Gastroesophageal sphincter (tissue), 4 donors: ENCODE measurements around the gene PCNX3. TPM values are rescaled to one million over a fixed set of nuclear protein-coding genes. Genes with fewer than 3 reads are reported as not detected.

Experiments
- ATAC-seq: fragments of 150-250 bp; one replicate; pipeline ENCODE4 v1.9.1; 2016; ENCODE audit warnings: mild to moderate bottlenecking, moderate library complexity
- H3K27ac ChIP-seq, 4 donors: fragments of 200-600 bp; sonication (generic) in 3 of 4; 1 replicate in 3 of 4; 2 replicates in 1 of 4; pipeline ENCODE4 v1.5.1; 2016 to 2019
- H3K27me3 ChIP-seq: fragments of 200-600 bp; sonication (generic); one replicate; pipeline ENCODE4 v1.5.1; 2019
- H3K36me3 ChIP-seq, 2 donors: fragments of 200-600 bp; sonication (generic); one replicate each; pipeline ENCODE4 v1.5.1; 2019; ENCODE audit warnings: control low read depth in 1 of 2
- H3K4me1 ChIP-seq, 3 donors: fragments of 200-600 bp; sonication (generic); 1 replicate in 2 of 3; 2 replicates in 1 of 3; pipeline ENCODE4 v1.5.1; 2016 to 2019; ENCODE audit warnings: control low read depth in 2 of 3
- H3K4me3 ChIP-seq, 2 donors: fragments of 200-600 bp; sonication (generic); one replicate each; pipeline ENCODE4 v1.5.1; 2019; ENCODE audit warnings: mild to moderate bottlenecking in 1 of 2, moderate library complexity in 1 of 2
- H3K9me3 ChIP-seq, 3 donors: fragments of 200-600 bp; sonication (generic); one replicate each; pipeline ENCODE4 v1.5.1; 2017 to 2019; ENCODE audit warnings: control low read depth in 2 of 3
- CTCF ChIP-seq, 4 experiments: fragments of 200-600 bp in 2 of 4; fragments of 450-650 bp in 2 of 4; sonication (generic) in 1 of 4; IDR thresholded peaks; one replicate each; pipeline ENCODE4 v1.5.1; 2017 to 2019; ENCODE audit warnings: antibody characterized with exemption in 4 of 4, mild to moderate bottlenecking in 2 of 4, moderate library complexity in 2 of 4
- EP300 ChIP-seq: sonication (generic); formaldehyde crosslinking; IDR thresholded peaks from one replicate; pipeline ENCODE4 v1.6.1; 2017; ENCODE audit warnings: antibody characterized with exemption, mild to moderate bottlenecking
- POLR2A ChIP-seq, 2 donors: fragments of 450-650 bp; IDR thresholded peaks; one replicate each; pipeline ENCODE4 v1.6.1; 2017; ENCODE audit warnings: antibody characterized with exemption in 2 of 2, mild to moderate bottlenecking in 2 of 2, moderate library complexity in 1 of 2
- POLR2AphosphoS5 ChIP-seq: sonication (generic); formaldehyde crosslinking; IDR thresholded peaks from one replicate; pipeline ENCODE4 v1.6.1; 2017; ENCODE audit warnings: antibody characterized with exemption
- whole genome bisulfite sequencing, 2 donors: methylation state at CpG; one replicate each; pipeline ENCODE4 v1.1.5; 2018; ENCODE audit warnings: low coverage in 1 of 2; 5-methylcytosine and 5-hydroxymethylcytosine counted together
- total RNA-seq, 4 donors: library from RNA; depleted of rRNA; stranded (reverse); fragments of >200 nt; gene quantifications; one replicate each; pipeline ENCODE4 v1.1.0, GENCODE V29; 2016

Gene PCNX3
- total RNA-seq, 4 donors from 2014 or later: 15.9 to 40.1 (median 19.3) TPM

- ATAC-seq: peak; percentile 23
- TF ChIP-seq EP300 (no peak), POLR2AphosphoS5 (no peak), CTCF (IDR thresholded peaks at IDR 0.05) (no peak), POLR2A (IDR thresholded peaks at IDR 0.05) (no peak)
These were observed 31.6 kb downstream of the PCNX3 start for GRCh38 chr11:65646958-65647701.

GRCh38 chr11:65648997-65649493, 33.5 kb downstream of the PCNX3 start:
- Histone ChIP-seq H3K9me3 (no peaks in the 10 kb centered on the region), H3K4me3 (no peak overlapping the region), H3K36me3 (peaks cover 0 to 72% of the 10 kb centered on the region in 2 donors), H3K27ac (peak overlapping the region in 3 of 4 donors; percentile 45 to 98 (median 93)), H3K4me1 (peaks cover 0 to 71% (median 25%) of the 10 kb centered on the region in 3 donors), H3K27me3 (no peaks in the 10 kb centered on the region)
- no peak for ATAC-seq
- TF ChIP-seq POLR2A (IDR thresholded peaks at IDR 0.05) (no peak), POLR2AphosphoS5 (no peak), EP300 (no peak), CTCF (IDR thresholded peaks at IDR 0.05) (no peak)
- 48 to 83% methylated on average over 1 to 2 of the region's 12 CpGs for WGBS, 2 donors

More at GRCh38 chr11:65646958-65647701, 31.6 kb downstream of the PCNX3 start:
- Histone ChIP-seq H3K36me3 (peaks cover 0 to 84% of the 10 kb centered on the region in 2 donors), H3K4me3 (peak overlapping the region; percentile 16 to 29), H3K9me3 (no peaks in the 10 kb centered on the region), H3K27me3 (no peaks in the 10 kb centered on the region), H3K27ac (peak overlapping the region in 3 of 4 donors; percentile 53 to 70 (median 54)), H3K4me1 (peaks cover 0 to 58% (median 14%) of the 10 kb centered on the region in 3 donors)
- 35% methylated on average over 6 of the region's 87 CpGs; no CpG with 5 or more reads in 1 of the 2 donors for WGBS, 2 donors

GRCh38 chr11:65649656-65650546, 34.3 kb downstream of the PCNX3 start:
- Histone ChIP-seq H3K4me1 (peaks cover 0 to 79% (median 31%) of the 10 kb centered on the region in 3 donors), H3K27ac (peak overlapping the region in 3 of 4 donors; percentile 92 to 98 (median 93)), H3K4me3 (no peak overlapping the region), H3K36me3 (peaks cover 0 to 72% of the 10 kb centered on the region in 2 donors), H3K9me3 (no peaks in the 10 kb centered on the region), H3K27me3 (no peaks in the 10 kb centered on the region)
- WGBS, 2 donors: 100% methylated on average over 2 of the region's 16 CpGs; no CpG with 5 or more reads in 1 of the 2 donors
- ATAC-seq: no peak
- TF ChIP-seq POLR2A (IDR thresholded peaks at IDR 0.05) (no peak), POLR2AphosphoS5 (no peak), EP300 (no peak), CTCF (IDR thresholded peaks at IDR 0.05) (no peak)

GRCh38 chr11:65650547-65651338, 35.2 kb downstream of the PCNX3 start:
- peaks cover 0 to 72% of the 10 kb centered on the region in 2 donors for H3K36me3 ChIP-seq
- WGBS, 2 donors: 63 to 67% methylated on average over 8 to 14 of the region's 20 CpGs
- H3K9me3 ChIP-seq: no peaks in the 10 kb centered on the region
- TF ChIP-seq CTCF (IDR thresholded peaks at IDR 0.05) (no peak), POLR2A (IDR thresholded peaks at IDR 0.05) (no peak), EP300 (no peak), POLR2AphosphoS5 (no peak)
- H3K27me3 ChIP-seq: no peaks in the 10 kb centered on the region
- no peak overlapping the region for H3K4me3 ChIP-seq
- ATAC-seq: no peak
- peak overlapping the region in 3 of 4 donors; percentile 92 to 98 (median 93) for H3K27ac ChIP-seq
- peaks cover 0 to 80% (median 31%) of the 10 kb centered on the region in 3 donors for H3K4me1 ChIP-seq
